HG03039 (cell line): ENCODE data around the gene EIF3I.
"Not testable (repeated sequence)": the region's sequence is repeated elsewhere in the genome, so short reads cannot be mapped to it uniquely, and the experiment has no call there.

Source experiments
- ATAC-seq: cut with Tn5 transposase; IDR thresholded peaks from one replicate; pipeline ENCODE4 v1.9.1; 2021; ENCODE audit warnings: mild to moderate bottlenecking, moderate library complexity; ENCODE audit not compliant: unreplicated experiment

EIF3I gene

DNA sequence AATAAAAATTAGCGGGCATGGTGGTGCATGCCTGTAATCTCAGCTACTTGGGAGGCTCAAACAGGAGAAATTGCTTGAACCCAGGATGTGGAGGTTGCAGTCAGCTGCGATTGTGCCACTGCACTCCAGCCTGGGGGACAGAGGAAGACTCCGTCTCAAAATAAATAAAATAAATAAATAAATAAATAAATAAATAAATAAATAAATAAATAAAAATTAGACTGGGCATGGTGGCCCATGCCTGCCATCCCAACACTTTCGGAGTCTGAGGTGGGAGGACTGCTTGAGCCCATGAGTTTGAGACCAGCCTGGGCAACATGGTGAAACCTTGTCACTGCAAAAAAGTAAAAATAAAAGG lies 41.0 kb downstream of the EIF3I start:
- ATAC-seq, result not testable (repeated sequence)

DNA sequence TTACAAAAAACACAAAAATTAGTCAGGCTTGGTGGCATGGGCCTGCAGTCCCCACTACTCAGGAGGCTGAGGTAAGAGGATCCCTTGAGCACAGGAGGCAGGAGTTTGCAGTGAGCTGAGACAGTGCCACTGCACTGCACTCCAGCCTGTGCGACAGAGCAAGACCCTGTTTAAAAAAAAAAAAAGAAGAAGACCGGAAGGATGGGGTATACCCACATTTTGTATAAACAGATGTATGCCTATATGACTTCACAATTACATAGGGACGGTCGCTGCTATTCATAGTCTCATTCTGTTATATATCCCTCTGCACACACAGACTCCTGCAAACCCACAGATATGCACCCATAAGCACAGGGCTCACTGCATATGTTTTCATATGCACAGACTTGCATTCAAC lies 41.5 kb downstream of the EIF3I start:
- ATAC-seq, result no peak

- no peak for ATAC-seq
Observed at GRCh38 chr1:32265846-32266245, 43.6 kb downstream of the EIF3I start.

DNA sequence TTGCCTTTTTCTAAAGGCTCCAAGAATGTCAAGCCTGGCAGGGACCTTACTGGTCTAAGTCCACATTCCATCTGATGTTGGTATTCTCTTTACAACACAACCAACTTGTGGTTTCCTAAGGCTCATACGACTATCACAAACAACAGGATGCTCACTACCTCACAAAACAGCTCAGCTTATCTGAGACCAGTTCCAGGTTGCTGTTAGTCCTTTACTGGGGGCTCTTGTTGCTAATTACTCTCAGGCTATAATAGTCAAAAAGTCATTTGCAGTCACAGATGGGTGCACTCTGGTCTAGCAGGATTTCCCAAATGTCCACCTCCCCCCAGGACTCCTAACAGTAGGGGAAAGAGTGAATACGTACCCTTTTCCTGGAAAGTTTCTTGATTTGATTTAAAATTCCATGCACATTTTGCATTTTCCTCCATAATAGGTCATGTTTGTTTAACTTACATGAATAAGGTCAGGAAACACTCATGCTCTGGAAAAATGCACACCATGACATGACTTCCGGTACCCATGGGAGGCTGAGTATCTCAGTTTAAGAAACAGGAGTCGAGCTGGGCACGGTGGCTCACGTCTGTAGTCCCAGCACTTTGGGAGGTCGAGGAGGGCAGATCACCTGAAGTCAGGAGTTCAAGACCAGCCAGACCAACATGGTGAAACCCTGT lies 44.8 kb downstream of the EIF3I start:
- no peak for ATAC-seq

- no peak for ATAC-seq
Observed at GRCh38 chr1:32269744-32270143, 47.5 kb downstream of the EIF3I start.

DNA sequence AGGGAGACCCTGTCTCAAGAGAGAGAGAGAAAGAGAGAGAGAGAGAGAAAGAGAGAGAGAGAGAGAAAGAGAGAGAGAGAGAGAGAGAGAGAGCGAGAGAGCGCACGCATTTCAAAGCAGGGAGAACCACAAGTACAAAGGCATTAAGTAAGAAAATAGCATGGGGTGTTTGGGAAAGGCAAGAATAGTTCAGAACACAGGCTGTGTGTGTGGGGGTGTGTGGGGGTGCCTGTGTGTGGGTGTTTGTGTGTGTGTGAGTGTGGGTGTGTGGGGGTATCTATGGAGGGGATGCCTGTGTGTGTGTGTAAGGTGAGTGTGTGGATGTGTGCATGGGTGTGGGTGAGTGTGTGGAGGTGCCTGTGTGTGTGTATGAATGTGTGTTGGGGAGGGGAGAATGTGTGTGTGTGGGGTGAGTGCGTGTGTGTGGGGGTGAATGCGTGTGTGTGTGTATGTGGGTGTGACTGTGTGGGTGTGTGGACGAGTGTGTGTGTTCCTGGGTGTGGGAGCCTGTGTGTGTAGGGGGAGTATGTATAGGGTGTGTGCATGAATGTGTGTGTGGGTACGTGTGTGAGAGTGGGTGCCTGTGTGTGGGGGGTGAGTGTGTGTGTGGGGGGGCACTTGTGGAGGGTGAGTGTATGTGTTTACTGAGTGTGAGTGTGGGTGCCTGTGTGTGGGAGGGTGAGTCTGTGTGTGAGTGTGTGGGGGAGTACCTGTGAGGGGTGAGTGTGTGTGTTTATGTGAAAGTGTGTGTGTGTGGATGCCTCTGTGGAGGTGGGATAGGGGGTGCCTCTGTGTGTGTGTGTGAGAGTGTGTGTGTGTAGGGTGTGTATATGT lies 50.6 kb downstream of the EIF3I start:
- ATAC-seq, result no peak

DNA sequence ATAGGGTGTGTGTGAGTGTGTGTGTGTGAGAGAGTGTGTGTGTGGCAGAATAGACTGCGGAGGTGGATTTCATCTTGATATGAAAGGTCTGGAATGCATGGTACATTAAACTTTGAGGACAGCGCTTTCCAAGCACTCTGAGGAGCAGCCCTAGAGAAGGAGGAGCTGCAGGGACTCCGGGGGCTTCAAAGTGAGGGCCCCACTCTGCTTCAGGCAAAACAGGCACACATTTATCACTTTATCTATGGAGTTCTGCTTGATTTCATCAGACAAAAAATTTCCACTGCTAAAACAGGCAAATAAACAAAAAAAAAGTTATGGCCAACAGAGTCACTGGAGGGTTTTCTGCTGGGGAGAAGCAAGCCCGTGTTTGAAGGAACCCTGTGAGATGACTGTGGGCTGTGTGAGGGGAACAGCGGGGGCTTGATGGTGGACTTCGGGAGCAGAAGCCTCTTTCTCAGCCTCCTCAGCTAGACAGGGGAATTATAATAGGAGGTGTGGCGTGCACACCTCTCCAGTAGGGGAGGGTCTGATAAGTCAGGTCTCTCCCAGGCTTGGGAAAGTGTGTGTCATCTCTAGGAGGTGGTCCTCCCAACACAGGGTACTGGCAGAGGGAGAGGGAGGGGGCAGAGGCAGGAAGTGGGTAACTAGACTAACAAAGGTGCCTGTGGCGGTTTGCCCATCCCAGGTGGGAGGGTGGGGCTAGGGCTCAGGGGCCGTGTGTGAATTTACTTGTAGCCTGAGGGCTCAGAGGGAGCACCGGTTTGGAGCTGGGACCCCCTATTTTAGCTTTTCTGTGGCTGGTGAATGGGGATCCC lies 51.4 kb downstream of the EIF3I start:
- no peak for ATAC-seq

- ATAC-seq, result no peak
Observed at GRCh38 chr1:32274646-32275340, 52.6 kb downstream of the EIF3I start.

DNA sequence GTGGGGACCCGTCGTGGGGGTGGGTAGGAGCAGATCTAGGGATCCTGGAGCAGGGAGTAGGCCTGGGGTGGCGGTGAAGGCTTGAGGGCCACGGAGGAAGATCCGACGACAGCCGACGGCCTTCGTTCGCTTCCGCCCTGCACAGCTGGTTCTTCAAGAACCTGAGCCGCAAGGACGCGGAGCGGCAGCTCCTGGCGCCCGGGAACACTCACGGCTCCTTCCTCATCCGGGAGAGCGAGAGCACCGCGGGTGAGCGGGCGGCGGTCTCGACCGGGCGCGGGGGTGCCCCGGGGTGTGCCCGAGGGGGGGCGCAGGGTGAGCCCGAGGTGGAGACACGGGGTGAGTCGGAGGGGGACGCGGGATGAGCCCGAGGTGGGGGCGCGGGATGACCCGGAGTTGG lies 53.2 kb downstream of the EIF3I start:
- no peak for ATAC-seq

GRCh38 chr1:32276032-32276782 lies 54.0 kb downstream of the EIF3I start:
- no peak for ATAC-seq
